H54 (cell line): ENCODE measurements around the gene EPHA5.
"Not testable (repeated sequence)": the region's sequence is repeated elsewhere in the genome, so short reads cannot be mapped to it uniquely, and the experiment has no call there.

Experiments used
- DNase-seq: peaks from one replicate; pipeline ENCODE4 v3.0.0; 2011; ENCODE audit warnings: low spot score, mixed read lengths; ENCODE audit not compliant: insufficient read length
- FAIRE-seq: peaks from 3 replicates; lab custom pipeline; 2011; peaks lifted over from hg19 to GRCh38; lab: Jason Lieb, UNC
- POLR2A ChIP-seq: IDR thresholded peaks from 2 replicates; pipeline ENCODE4 v1.6.1; 2011; ENCODE audit warnings: low read depth, mild to moderate bottlenecking, low read length

EPHA5 gene

DNA sequence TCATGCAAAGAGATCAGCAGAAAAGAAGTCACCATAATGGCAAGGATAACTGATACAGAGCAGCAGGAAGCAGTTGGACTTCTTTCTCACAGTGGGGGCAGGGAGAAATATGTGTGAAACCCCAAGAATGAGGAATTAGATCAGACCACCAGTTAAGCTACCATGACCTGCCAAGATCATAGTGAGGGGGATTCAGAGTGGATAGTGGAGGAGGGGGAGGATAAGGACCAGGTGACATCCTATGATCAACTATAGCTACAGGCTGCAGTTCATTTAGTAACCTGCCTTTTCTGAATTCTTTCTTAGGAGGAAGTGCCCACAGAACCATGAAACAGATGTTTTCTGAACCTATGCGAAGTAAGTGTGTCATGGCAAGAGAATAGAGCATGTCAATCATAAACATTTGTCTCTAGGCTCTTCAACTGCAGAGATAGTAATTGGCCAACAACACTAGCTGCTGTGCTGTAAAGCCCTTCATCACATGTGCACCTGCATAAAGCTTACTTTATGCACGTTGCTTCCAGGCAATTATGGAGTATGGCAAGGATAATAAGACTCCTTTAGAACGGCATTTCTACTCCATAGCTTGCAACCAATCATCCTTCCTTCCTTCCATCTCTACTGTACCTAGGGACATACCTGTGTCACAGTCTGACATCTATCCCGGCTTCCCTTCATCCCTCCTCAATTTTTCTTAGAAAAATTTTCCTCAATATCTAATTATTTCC, 329.7 kb downstream of the EPHA5 start:
- no peak for TF ChIP-seq POLR2A
- FAIRE-seq (no peak), DNase-seq (no peak)

GRCh38 chr4:65337371-65337770, 332.9 kb downstream of the EPHA5 start:
- no peak for DNase-seq
- TF ChIP-seq POLR2A, result no peak
- FAIRE-seq, result no peak

GRCh38 chr4:65336465-65336864, 333.8 kb downstream of the EPHA5 start:
- no peak for TF ChIP-seq POLR2A
- DNase-seq (no peak), FAIRE-seq (no peak)

DNA sequence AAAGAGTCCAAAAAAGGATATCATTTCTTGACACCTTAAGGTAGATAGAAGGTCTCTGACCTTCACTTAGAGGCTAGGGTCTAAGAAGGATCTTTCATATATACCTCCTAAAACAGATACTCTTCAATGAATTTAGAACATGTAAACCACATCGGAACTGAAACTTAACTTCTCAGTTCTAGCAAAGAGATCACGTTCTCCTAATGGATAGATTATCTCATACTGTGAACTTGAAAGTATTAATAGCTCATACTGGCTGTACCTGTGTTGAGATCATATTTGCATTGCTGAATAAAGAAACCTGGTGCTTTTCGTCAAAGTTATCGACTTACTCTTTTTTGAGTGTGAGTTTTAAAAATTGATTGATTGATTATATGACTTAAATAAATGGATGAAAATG, 353.8 kb downstream of the EPHA5 start:
- DNase-seq, result no peak
- TF ChIP-seq POLR2A, result no peak
- no peak for FAIRE-seq

DNA sequence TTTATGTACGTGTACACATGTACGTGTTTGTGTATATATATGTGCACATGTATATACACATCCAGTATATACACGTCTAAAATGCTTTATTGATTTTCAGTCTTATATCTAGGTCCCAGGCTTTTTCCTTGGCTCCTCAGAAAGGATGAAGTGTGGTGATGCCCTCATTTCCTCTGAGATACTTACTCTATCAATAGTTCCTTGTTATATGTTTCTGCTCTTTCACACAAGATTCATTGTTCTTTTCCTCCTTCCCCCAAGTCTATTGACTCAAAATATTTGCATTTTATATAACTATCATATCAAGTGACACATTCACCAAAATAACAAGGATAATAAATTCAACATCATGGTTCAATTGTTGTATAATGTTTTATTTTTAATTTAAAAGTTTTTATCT, 359.2 kb downstream of the EPHA5 start:
- no peak for TF ChIP-seq POLR2A
- DNase-seq, result no peak
- no peak for FAIRE-seq

DNA sequence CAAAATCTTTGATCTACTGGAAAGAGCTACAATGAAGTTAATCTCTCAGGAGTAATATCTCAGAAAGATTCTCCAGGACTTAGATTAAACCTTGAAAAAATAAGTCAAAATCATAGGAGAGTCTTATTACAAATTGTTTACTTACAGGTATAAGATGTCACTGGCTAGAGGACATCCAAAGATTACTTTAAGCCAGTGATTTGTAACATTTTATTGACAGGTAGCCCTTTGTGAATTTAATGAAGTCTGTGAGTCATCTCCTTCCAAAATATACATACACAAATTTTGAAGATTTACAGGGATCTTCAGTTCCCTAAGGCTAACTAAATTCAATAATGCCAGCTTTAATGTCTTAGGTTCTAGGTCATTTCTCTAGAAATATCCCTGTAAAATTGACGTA, 359.7 kb downstream of the EPHA5 start:
- TF ChIP-seq POLR2A, result no peak
- FAIRE-seq (no peak), DNase-seq (no peak)

DNA sequence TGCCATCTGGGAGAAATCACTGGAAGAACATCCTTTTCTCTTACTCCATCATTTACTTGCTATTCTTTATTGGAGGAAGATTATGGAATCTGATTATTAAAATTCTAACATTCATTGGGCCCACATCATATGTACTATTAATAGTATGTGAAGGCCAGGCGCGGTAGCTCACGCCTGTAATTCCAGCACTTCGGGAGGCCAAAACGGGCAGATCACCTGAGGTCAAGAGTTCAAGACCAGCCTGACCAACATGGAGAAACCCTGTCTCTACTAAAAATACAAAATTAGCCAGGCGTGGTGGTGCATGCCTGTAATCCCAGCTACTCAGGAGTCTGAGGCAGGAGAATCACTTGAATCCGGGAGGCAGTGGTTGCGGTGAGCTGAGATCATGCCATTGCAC, 361.7 kb downstream of the EPHA5 start:
- not testable (repeated sequence) for DNase-seq, FAIRE-seq

- no peak for TF ChIP-seq POLR2A
- no peak for FAIRE-seq
- no peak for DNase-seq
Measured at GRCh38 chr4:65302145-65302544, 368.1 kb downstream of the EPHA5 start.

GRCh38 chr4:65296246-65296645, 374.0 kb downstream of the EPHA5 start:
- TF ChIP-seq POLR2A, result no peak
- FAIRE-seq (no peak), DNase-seq (no peak)

- FAIRE-seq (no peak), DNase-seq (no peak)
- TF ChIP-seq POLR2A, result no peak
Measured at GRCh38 chr4:65287071-65287470, 383.2 kb downstream of the EPHA5 start.
